NCI-H187 (cell line): ENCODE measurements around the gene TMPRSS12.
"Not testable (repeated sequence)": the region's sequence is repeated elsewhere in the genome, so short reads cannot be mapped to it uniquely, and the experiment has no call there.

Source experiments
- DNase-seq, 2 experiments: peaks; one replicate each; lab custom pipeline; 2025; lab: John Stamatoyannopoulos, UW

Gene TMPRSS12

DNA sequence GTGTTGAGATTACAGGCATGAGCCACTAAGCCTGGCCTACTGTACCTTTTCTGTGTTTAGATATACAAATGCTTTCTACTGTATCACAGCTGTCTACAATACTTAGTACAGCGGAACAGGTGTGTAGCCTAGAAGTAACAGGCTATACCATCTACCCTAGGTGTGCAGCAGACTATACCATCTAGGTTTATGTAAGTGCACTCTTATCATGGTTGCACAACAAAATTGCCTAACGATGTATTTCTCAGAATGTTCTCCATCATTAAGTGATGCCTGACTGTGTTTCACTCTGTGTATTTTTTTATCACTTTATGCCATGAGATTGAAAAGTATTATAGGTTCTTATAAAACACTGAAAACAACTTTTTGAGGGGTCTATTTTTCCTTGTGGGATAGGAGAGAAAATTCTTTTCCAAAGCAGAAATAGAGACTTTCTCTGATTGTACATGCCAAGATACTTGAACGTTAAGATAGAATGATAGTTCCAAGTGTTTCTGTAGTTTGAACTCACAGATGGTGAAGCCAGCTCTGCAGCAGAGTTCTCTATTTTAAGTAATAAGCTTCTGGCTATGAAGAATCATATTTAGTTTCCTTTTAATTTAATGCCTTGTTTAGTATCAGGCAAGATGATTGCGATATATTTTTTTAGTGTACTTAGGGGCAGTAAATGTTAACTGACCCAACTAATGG is 17.0 kb downstream of the TMPRSS12 start:
- DNase-seq: no peak

DNA sequence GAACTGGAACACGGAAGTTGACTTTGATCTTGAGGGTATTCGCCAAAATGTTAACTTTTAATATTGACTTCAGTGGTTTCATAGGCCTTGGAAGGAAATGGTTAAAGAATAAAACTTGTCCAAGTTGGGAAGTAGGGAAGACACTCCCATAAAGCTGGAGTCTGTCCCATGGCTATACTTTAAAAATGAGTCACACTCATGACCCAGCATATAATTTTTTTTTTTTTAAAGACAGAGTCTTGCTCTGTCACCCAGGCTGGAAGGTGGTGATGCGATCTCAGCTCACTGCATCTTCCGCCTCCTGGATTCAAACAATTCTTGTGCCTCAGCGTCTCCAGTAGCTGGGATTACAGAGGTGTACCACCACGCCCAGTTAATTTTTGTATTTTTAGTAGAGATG is 19.6 kb downstream of the TMPRSS12 start:
- DNase-seq: no peak

DNA sequence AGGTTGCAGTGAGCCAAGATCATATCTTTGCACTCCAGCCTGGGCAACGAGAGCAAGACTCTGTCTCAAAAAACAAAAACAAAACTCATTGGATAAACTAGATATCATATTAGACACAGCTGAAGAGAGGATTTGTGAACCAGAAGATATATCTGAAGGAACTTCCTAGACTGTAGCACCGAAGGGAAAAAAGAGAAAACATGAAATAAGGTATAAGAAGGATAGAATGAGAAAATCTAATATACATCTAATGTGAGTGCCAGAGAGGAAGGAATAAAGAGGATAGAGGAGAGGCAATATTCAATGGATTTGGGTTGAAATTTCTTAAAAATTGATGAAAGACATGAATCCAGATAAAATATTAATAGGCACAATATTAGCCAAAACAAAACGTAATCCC is 22.5 kb downstream of the TMPRSS12 start:
- DNase-seq: no peak

DNA sequence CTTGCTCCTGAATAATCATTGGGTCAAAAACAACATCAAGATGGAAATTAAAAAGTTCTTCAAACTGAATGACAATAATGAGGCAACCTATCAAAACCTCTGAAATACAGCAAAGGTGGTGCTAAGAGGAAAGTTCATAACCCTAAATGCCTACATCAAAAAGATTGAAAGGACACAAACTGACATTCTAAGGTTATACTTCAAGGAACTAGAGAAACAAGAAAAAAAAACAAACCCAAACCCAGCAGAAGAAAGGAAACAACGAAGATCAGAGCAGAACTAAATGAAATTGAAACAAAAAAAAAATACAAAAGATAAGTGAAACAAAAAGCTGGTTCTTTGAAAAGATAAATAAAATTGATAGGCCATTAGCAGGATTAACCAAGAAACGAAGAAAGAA is 26.2 kb downstream of the TMPRSS12 start:
- DNase-seq: not testable (repeated sequence)

DNA sequence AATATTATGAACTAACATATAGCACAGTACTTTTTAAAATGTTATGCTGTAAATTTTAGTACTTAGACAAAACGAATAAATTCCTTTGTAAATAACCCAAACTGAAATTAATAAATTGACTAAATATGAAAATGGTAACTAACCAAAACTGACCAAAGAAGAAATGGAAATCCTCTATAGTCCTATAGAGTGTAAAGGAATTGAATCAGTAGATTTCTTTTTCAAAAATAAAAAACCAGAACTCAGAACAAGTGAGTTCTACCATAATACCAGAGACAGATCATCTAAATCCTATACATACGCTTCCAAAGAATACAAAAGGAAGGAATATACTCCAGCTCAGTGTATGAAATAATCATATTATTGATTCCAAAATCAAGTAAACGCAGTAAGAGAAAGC is 39.8 kb downstream of the TMPRSS12 start:
- no peak for DNase-seq

DNA sequence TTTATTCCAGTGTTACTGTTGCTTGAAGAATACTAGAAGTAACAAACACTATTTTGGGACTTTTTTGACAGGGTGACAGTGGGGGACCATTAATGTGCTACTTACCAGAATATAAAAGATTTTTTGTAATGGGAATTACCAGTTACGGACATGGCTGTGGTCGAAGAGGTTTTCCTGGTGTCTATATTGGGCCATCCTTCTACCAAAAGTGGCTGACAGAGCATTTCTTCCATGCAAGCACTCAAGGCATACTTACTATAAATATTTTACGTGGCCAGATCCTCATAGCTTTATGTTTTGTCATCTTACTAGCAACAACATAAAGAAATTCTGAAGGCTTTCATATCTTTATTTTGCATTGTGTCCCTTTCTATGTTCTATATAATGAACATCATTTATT is 44.5 kb downstream of the TMPRSS12 start:
- DNase-seq: no peak

DNA sequence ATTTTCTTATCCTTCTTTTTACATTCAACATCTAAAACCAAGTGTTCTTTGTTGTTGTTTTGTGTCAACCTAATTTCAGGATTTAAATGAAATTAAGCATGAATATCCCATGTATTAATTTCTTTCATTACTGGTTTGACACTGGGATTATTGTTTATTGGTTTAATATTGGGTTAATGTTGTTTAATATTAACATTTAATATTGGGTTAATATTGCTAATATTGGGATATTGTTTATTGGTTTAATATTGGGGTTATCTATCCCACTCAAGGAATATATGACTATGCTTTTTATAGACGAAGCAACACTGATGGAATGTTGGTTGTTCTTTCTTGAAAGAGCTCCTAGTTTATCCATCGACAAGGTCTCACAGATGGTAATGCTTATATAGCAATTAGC is 45.9 kb downstream of the TMPRSS12 start:
- no peak for DNase-seq

DNA sequence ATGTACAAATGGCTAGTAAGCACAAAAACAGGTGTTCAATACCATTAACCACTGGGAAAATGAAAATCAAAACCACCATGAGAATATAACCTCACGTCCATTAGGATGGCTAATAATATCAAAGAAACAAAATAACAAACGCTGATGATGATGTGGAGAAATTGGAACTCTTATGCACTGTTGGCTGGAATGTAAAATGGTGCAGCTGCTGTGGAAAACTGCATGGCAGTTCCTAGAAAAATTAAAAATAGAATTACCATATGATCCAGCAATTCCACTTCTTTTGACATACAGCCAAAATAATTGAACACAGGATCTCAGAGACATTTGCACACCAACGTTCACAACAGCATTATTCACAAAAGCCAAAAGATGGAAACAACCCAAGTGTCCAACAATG is 51.5 kb downstream of the TMPRSS12 start:
- no peak for DNase-seq

DNA sequence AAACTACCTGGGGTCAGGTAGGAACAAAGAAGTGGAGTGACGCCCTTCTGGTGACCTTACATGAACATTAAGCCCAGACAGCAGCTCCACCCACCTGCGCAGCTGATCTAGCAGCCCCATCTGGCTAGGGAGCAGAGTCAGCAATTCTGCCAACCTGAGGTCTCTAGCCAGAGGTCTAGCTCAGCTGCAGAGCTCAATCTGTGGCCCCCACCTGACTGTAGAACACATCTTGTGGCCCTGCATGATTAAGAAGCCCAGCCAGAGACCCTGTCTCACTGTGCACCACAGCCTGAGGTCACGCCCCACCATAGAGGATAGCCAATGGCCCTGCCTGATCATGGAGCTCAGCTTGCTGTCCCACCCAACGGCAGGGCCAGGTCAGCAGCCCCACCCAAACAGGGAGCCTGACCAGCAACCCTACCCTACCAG is 59.0 kb downstream of the TMPRSS12 start:
- no peak for DNase-seq

DNA sequence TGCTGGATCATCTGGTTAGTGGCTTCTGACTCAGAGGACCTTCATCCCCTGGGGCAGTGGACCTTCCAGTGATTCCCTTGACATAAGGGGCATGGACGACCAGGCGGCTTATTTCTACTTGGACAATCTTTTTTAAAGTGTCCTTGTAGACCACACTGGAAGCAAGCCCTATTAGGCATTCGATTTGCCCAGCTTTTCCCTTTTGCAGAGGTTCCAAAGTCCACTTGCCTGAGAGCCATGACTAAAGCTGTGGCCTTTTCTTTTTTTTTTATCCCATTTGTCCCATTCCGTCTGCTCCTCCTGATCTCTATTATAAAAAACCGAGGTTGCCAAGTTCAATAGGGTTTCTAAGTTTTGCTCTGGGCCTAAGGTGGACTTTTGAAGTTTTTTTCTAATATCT is 65.8 kb downstream of the TMPRSS12 start:
- DNase-seq: not testable (repeated sequence)

DNA sequence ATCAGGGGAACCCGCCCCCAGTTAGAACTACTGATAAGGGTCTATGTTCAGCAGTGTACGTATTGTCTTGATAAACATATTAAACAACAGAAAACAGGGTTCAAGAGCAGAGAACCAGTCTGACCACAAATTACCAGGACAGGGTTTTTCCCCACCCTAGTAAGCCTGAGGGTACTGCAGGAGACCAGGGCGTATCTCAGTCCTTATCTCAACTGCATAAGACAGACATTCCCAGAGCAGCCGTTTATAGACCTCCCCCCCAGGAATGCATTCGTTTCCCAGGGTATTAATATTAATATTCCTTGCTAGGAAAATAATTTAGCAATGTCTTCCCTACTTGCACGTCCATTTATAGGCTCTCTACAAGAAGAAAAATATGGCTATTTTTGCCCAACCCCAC is 69.6 kb downstream of the TMPRSS12 start:
- not testable (repeated sequence) for DNase-seq

DNA sequence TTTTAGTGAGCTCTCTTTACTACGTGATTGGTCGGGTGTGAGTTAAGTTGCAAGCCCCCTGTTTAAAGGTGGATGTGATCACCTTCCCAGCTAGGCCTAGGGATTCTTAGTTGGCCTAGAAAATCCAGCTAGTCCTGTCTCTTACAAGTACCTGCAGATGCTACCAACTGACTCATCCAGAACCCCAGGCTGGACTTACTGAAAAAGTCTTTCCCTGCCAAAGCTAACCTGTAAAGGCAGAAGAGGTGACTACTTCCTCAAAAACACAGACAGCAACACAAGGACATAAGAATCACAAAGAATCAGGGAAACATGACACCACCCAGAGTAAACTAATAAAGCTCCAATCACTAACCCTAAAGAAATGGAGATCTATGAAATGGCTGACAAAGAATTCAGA is 70.5 kb downstream of the TMPRSS12 start:
- DNase-seq: no peak

DNA sequence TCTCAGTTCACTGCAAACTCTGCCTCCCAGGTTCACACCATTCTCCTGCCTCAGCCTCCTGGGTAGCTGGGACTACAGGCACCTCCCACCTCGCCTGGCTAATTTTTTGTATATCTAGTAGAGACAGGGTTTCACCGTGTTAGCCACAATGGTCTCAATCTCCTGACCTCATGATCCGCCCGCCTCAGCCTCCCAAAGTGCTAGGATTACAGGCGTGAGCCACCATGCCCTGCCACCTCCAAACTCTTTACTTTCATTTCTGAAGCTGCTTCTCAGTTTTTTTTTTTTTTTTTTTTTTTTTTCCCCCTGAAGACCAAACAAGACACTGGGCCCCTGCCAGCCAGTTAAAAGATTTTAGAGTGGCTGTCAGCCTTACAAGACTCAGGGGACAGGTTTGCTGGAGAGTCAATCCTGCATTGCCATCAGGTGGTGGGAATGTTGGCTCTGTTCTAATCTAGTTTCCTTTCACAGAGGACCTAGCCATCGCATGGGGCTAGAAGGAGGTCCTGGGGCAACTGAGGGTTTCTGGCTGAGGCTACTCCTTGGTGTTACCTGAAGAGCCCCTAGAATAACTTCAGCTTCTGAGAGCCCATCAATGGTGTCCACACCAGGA is 72.3 kb downstream of the TMPRSS12 start:
- DNase-seq: no peak

DNA sequence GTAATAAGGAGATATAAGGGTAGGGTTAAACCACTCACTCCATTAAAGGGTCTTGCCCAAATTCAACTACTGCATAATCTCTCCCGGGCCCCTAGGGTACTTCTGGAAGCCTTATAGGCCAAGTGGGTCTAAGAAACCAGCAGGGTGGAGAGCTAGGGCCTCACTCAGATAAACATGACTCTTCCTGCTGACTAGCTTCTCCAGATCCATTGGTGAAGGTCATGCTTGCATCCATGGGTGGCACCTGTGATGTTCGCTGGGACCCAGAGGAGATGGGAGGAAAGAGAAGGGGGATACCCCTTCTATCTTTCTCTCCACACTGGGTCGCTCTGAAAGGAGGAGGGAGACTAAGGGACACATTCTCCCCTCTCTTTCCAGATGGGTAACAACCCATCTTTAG is 73.6 kb downstream of the TMPRSS12 start:
- DNase-seq: no peak

DNA sequence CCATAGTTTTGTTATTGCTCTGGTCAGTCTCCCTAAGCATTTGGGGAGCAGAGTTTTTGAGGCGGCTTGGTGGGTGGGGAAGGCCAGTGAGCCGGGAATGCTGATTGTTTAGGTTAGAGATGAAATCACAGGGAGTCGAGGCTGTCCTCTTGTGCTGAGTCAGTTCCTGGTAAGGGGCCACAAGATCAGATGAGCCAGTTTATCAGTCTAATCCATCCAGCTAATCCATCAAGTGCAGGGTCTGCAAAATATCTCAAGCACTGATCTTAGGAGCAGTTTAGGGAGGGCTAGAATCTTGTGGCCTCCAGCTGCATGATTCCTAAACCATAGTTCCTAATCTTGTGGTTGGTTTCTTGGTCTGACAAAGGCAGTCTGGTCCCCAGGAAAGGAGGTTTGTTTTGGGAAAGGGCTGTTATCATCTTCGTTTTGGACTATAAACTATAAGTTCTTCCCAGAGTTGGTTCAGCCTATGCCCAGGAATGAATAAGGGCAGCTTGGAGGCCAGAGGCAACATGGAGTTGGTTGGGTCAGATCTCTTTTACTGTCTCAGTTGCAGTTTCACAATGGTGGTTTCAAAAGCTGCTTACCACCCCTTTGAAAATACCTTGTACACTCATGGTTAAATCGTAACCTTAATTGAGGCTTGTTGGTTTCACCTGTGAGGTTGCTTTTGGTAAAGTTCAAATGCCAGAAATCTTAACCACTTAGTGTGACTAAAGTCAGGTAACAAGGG is 76.0 kb downstream of the TMPRSS12 start:
- no peak for DNase-seq

DNA sequence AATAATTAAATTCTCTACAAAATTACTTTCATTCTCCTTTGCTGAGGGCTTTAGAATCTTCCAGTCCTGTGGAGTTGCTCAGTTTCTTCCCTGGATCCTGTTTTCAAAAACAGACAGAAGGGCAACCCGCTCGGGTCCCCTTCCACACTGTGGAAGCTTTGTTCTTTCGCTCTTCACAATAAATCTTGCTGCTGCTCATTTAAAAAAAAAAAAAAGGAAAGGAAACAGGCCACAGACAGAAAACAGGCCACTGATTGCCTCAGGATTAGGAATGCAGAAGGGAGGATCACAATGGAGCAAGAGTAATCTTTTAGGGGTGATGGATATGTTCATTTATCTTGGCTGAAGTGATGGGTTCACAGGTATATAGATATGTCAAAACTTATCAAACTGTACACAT is 80.1 kb downstream of the TMPRSS12 start:
- no peak for DNase-seq

DNA sequence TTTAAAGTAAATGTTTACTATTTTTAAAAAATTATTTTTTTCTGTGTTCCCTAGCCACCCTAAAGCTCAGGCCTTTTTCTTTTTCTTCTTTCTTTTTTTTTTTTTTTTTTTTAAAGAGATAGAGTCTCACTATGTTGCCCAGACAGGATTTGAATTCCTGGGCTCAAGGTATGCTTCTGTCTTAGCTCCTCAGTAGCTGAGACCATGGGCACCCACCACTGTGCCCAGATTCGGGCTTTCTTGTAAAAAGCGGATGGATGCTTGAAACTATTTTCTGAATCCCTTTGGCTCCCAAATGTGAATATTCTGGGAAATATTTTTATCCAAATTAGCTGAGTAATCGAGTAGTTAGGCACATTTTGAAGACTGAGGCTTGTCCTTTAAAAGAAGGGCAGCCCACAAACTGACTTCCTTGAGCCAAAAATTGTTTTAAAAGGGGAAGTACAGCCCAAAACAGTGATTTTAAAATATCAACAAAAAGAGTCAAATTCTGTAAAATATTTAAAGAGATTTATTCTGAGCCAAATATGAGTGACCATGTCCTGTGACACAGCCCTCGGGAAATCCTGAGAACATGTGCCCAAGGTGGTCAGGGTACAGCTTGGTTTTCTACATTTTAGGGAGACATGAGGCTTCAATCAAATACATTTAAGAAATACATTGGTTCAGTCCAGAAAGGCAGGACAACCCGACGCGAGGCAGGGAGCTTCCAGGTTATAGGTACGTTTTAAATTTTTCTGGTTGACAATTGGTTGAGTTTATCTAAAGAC is 80.8 kb downstream of the TMPRSS12 start:
- DNase-seq: no peak

DNA sequence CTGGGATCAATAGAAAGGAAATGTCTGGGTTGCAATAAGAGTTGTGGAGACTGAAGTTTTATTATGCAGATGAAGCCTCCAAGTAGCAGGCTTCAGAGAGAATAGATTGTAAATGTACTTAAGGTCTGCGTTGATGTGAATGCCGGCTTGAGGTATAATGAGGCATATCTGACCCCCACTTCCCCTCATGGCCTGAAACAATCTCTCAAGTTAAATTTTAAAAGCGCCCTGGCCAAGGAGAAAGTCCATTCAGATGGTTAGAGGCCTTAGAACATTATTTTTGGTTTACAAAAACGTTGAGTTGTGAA is 81.4 kb downstream of the TMPRSS12 start:
- DNase-seq: no peak

DNA sequence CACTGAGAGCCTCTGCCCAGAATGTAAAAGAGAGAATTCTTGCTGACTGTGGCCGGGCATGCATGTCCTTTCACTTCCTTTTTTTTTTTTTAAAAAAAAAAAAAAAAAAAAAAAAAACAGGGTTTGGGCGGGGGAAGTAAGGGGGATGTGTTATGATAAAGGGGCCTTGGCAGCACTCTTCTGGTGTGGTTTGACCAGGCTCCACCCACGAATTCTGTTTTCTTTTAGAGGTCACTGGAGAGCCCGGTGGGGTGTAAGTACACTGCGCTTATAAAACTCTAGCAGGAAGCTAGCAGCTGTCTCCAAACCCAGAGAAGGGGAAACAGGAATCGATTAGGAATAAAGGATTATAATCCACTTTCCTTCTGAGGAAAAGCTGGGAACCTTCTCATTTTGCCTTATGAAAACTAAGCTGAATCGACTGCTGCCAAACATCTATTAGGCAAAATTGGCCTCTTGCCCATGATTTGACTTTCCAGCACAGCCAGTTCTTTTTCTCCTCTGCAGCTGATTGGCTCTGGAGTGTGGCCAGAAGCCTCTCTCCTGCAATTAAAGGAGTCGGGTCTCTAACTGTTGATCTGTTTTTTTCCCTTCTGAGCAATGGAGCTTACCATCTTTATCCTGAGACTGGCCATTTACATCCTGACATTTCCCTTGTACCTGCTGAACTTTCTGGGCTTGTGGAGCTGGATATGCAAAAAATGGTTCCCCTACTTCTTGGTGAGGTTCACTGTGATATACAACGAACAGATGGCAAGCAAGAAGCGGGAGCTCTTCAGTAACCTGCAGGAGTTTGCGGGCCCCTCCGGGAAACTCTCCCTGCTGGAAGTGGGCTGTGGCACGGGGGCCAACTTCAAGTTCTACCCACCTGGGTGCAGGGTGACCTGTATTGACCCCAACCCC is 82.0 kb downstream of the TMPRSS12 start:
- peak; percentile 37 to 56 for DNase-seq

DNA sequence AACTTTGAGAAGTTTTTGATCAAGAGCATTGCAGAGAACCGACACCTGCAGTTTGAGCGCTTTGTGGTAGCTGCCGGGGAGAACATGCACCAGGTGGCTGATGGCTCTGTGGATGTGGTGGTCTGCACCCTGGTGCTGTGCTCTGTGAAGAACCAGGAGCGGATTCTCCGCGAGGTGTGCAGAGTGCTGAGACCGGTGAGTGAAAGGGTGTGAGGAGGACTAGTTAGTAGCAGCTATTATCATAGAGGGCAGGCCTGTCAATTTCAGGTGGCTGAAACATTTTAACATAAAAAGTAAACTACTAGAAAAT is 82.6 kb downstream of the TMPRSS12 start:
- no peak for DNase-seq

DNA sequence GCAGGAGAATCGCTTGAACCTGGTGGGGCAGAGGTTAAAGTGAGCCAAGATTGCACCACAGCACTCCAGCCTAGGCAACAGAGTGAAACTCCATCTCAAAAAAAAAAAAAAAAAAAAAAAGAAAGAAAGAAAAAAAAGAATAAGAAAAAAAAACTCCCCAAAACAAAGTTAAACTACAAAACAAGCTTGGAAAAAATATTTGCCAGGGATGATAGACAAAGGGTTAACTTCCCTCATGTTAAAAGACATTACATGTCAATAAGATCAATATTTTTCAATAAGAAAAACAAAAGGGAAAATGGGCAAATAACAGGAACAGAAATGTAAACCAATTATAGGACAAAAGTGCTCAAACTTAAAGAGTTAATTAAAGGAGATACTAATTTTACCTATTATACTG is 83.2 kb downstream of the TMPRSS12 start:
- no peak for DNase-seq

DNA sequence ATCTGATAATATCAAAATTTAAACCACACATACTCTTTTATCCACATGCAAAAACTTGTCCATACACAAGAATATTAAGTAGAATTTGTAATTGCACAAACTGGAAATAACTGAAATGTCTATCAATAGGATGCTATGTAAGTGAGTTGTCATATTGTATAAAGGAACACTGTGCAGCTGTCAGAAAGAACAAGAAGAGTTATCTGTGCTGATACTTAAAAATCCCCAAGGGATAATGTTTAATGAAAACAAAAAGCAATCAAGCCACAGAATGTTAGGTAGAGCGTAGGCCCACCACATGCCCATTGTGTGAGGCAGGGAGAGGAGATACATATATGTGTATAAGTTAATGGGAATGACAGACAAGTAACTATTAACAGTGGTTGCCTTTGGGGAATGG is 83.7 kb downstream of the TMPRSS12 start:
- no peak for DNase-seq
